ENCODE results near the gene CYP46A1.

Gene CYP46A1

DNA sequence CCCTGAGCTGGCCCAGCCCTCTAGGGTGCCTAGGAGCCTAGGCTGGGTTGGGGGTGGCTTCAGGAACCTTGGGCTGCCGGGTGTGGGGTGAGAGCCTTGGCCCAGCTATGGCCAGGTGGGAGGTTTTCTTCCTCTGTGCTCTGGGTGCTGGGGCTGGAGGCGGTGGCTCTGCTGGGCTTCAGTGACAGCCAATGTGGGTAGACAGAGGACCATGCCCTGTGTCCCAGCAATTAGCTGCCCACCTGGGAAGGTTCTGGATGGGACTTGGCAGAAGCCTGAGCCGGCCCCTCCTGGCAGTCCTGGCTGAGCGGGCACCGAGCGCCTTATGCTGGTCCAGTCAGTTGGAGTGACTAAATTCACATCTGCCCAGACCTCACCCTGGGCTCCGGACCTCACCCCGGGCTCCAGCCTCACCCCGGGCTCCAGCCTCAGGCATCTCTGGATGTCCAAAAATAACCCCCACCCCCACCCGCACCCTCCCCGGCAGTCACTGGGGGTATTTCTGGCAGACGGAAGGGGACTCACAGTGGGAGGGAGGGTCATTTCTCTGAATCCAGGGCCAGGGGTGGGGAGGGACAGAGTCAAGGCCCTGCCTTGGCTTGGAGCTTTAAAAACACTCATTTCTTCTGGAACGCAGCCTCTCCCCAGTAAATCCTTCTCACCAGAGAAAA lies 46.9 kb downstream of the CYP46A1 start:
- no peak for DNase-seq (ENCODE audit: low spot score)

- no peak for DNase-seq (ENCODE audit: low spot score)
Measured at GRCh38 chr14:99731547-99732435, 47.7 kb downstream of the CYP46A1 start.

- DNase-seq (ENCODE audit: low spot score) = no peak
Measured at GRCh38 chr14:99732436-99733210, 48.5 kb downstream of the CYP46A1 start.

GRCh38 chr14:99733211-99733539 lies 49.1 kb downstream of the CYP46A1 start:
- no peak for DNase-seq (ENCODE audit: low spot score)

DNA sequence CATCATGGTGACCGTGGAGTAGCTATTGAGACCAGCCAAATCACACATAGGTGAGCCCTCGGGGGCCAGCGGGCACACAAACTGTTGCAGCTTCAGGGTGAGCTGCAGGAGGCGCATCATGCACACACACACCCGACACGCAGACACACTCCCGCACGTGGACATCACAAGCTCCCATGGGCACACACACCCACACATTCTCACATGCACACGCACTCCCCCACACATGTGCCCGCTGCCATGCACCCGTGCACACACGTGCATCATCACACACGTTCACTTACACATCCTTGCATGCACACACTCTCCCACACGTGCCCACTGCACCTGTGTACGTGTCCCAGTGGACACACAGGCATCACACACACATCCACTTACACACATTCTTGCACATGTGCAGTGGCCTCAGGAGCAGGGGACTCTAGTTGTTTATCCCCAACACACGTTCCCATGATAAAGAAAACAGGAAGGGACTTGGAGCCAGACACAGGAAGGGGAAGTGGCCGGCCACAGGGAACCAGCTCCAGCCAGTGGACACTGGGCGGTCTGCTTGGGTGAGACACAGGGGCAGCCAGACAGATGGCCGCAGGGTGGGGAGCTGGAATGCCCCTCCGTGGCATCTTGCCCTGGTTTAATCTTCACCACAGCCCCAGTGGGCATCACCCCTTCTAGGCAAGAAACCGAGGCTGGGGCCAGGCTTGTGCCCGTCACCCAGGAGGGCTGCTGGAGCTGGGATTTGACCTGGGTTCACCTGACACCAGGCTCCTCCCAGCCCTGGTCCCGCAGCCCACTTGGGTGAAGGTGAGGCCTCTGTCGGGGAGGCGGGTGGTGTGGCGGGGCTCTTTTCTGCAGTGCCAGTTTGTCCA lies 49.7 kb downstream of the CYP46A1 start:
- no peak for DNase-seq (ENCODE audit: low spot score)

- DNase-seq (ENCODE audit: low spot score) = no peak
Measured at GRCh38 chr14:99734406-99735051, 50.4 kb downstream of the CYP46A1 start.

DNA sequence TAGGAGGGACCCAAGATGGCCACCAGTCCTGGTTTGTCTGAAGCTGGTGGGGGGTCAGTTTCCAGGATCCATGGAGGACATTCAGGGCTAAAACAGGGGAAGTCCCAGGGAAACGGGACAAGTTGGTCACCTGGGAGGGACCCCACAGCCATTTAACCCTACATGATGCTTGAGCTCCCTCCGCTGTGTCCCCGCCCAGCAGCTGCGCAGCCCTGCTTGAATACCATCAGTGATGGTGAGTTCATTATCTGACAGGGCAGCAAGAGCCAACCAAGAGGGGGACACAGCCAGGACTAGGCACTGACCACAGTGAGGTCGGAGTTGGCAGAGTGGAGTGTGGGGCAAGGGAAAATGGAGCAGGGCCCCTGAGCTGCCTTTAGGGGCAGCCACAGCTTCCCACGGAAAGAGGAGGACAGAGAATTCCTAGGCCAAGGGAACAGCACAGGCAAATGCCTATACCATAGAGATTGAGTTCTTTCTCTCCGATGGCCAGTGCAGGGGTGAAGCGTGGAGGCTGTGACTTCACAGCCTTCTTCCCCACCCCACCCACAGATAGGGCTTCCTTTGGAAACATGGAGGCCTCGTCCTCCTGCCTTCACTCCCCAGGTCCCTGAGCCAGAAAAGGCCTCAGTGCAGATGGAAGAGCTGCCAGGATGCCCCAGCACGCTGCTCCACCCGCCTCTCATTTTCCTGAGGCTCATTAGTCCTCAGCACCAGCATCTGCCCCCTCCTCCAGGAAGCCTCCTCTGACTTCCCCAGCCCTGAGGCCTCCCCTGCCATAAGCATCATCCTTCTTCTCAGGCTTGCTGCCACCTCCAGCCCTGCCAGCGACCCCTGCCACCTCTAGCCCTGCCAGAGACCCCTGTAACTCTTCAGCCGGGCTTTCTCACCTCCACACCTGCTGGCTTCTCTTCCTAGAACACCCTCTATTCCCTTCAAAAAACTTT lies 51.4 kb downstream of the CYP46A1 start:
- no peak for DNase-seq (ENCODE audit: low spot score)

GRCh38 chr14:99736603-99737371 lies 52.7 kb downstream of the CYP46A1 start:
- no peak for DNase-seq (ENCODE audit: low spot score)

DNA sequence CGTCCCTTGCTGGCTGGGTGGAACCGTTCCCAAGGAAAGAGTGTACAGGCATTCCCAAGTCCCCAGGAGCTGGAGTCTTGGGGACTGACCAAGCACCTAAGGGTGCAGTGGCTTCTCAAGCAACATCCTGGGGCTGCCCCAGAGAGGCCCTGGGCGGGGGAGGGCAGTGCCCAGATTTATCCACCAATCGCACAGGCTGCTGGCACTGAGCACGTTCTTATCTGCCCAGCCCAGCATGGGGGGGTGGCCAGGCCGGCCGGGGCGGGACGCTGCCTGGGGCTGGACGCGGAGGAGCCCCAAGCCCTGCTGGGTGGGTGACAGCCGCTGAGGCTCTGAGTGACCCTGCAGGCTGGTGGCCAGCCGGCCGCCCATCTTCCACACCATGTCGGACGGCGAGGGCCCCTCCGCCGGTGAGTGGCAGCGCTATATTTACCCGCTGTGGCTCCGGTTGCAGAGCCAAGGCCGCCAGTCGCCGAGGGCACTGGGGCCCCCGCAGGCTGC lies 53.4 kb downstream of the CYP46A1 start:
- peak; percentile 40 for DNase-seq (ENCODE audit: low spot score)

DNA sequence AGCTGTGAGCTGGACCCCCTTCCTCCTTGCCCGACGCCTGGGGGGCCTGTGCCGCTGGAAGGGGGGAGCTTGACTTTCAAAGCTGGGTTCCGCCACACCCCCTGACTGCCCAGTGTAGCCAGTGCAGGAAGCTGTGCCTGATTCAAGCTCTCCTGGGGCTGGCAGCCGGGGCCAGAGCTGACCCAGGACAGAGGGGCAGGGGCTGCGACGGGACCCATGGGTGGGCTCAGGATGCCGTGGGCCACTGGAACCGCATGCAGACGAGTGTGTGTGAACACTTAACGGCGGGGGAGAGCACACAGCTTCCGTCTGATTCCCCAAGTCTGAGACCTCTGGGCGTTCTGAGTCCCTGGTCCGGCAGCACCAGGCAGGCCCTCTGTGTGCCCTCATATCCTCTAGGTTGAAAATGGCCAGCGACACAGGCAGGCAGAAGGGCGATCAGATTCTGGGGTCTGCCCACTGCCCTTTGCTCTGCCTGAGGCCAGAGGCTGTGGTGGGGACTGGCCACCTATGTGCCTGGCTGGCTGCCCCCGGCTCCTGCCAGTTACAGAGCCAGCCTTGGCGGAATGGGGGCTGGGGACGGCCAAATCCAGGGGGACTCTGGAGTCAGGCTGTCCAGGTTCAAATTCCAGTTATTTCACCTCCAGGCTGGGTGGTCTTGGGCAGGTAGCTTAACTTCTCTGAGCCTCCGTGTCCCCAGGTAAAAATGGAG lies 54.0 kb downstream of the CYP46A1 start:
- DNase-seq (ENCODE audit: low spot score) = no peak

GRCh38 chr14:99740411-99740810 lies 56.3 kb downstream of the CYP46A1 start:
- no peak for DNase-seq (ENCODE audit: low spot score)

GRCh38 chr14:99741227-99741976 lies 57.3 kb downstream of the CYP46A1 start:
- no peak for DNase-seq (ENCODE audit: low spot score)

DNA sequence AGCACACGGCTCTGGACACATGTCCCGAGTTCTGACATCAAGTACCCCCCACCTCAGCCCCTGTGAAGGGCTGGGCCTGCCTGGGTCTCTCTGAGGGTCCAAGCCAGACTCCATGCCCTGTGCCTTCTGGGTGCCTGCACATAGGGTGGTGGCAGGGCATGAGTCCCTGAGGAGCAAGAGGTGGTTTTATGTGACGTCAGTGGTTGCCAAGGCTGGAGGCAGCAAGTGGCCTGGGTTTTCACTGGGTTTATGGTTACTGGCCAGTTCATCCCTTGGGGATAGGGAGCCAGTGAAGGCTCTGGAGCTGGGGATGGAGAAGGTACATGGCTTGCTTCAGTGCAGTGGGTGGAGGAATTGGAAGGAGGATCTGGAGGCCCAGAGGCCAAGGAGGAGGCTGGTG lies 58.0 kb downstream of the CYP46A1 start:
- no peak for DNase-seq (ENCODE audit: low spot score)

DNA sequence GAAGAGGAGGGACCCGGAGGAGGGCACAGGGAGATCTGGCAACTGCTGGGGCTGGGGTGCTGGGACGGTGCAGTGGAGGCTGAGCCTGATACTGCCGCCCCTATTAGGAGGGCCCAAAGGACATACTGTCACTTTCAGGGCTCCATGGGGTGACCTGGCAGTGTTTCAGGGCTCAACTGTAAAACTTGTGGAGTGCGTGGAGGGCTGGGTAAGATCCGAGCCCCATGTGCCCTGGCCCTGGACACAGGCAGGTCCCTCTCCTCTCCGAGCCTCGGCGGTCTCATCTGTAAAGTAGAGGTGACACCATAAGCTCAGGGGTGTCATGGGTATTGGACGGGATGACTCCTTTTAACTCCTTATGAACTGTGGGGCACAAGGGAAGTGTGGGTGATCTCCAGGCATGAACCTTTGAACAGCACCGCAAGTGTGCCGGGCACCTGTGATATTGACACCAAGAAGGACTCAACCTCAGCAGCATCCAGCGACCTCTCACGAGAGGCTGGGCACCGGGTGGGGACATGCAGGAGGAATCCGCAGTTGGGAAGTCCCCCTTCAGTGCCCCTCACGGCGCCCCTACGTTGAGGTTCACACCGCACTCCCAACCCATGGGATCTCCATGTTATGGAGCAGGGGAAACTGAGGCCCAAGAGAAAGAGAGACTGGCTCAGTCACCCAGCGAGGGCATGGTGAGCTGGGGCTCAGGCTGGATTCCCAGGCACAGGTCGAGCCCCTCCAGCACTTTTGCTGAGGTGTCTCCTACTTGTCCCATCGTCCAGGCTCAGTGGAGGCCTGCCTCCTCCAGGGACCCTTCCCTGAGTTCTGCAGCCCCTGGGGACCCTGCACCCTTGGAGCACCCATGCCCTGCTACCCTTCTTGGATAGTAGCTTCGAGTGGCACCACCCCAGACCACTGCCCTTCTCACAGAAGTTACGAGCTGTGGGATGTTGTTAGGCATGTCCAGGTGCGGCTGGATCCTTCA lies 58.7 kb downstream of the CYP46A1 start:
- no peak for DNase-seq (ENCODE audit: low spot score)

DNA sequence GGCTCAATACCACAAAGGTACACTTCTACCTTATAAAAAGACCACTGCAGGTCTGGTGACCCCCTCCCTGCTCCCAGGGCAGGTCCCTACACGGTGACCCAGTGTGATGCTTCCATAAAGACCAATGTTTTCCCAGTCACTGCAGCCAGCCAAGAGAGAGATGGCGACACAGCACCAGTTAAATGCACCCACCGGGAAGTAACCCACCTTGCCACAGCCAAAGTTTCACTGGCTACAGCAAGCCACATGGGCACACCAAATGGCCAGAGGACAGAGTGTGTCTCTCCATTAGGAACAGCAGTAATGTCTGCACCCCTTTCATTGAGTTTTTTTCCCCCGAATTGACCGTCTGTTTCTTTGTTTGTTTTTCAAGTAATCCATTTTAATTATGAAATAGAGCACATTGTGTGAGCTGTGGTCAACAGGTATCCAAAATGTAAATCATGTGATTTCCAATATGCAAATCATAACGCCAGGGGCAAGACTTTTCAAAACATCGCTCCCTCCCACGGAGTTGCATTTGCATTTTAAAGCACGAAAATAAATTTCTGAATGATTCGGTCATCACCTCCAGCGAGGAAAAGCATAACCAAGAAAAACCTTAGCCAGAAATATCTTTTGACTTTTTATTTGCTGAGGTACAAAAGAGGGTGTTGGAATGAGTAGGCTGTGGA lies 60.2 kb downstream of the CYP46A1 start:
- DNase-seq (ENCODE audit: low spot score) = no peak

GRCh38 chr14:99744873-99745224 lies 60.8 kb downstream of the CYP46A1 start:
- no peak for DNase-seq (ENCODE audit: low spot score)
